NCI-H2029 treated with DMSO at 0.1 percent for 48 hours (cell line): ENCODE measurements around the gene CDKN3.
"Not testable (repeated sequence)": the region's sequence is repeated elsewhere in the genome, so short reads cannot be mapped to it uniquely, and the experiment has no call there.

Experiments
- DNase-seq: peaks from one replicate; lab custom pipeline; 2025; lab: John Stamatoyannopoulos, UW

The CDKN3 gene

DNA sequence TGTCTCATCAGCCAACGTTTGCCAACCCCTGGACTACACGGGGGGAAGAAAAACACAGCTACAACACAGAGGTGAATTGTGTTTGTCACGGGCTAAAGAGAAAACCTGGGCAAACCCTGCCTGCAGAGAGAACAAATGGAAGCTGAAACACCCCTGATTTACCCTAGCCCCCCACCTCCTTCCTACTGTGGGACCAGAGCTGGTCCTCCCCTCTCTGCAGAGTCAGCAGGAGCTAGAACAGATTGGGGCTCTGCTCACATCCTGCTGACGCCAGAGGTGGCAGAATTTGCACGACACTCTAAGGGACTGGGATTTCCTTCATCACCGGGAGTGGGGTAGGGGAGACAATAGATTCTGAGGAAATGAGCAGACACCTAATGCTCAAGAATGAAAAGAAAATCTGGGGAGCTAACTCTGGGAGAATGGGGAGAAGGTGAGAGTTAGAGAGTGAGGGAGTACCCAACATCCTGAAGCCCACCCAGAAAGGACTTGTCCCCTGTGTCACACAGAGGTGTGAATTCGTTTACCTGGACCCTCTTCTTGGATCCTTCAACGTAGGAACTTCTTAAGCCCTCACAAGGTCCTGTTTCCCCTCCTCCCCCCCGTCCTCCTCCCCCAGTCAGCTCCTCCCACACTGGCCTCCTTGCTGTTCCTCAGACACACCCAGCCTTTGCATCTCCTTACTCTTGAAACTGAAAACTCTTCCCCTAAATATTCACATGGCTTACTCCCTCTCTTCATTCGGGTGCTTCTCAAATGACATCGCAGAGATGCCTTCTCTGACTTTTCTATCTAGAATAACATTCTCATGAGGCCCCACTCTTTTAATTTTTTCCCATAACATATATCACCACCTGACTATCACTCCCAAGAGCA, 26.2 kb upstream of the CDKN3 start:
- no peak for DNase-seq

DNA sequence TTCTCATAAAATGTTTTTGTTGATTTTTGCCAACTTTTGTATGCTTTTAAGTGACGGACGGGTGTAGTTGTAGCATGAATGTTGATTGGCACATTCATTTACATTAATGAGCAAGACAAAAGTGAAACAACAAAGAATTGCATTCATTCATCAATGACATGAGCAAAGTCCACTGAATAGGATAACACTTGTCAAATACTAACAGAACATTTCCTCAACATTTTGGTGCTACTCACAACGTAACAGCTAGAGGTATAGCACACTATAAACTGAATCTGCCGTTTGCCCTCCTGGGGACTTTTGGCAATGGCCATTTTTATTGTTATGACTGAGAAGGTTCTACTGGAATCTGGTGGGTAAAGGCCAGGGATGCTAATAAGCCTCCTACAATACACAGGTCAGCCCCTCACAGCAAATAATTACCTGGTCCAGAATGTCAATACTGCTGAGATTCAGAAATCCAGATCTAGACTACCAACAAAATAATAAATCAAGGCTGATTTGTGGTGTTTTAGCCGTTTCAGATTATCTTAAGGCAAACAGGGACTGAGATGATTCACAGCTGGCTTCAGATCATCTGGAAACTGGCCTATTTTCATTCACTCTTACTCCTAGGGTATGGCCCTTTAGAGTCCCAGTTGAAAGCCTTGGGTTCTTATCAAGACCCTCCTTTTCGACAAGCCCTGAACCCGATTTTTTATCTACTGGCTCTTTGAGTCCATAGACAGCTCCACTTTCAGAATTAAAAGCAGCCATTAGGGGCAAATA, 22.5 kb upstream of the CDKN3 start:
- no peak for DNase-seq

DNA sequence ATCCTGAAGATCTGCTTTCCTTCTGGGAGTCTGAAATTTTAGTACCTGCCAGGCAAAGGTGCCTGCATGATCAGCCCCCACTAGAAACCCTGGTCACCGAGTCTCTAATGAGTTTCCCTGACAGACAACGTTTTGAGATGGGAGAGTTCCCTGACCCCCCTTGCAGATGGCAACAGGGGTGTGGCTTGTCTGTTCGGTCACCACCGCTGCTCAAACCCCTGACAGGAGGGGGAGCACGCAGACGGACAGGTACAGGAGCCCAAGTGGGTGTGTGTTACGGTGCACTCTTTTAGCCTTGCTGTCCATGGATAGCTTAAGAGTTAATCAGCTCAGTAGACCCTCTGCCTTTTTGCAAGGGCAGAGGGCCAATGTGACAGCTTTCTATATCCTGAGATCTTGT, 19.3 kb upstream of the CDKN3 start:
- no peak for DNase-seq

DNA sequence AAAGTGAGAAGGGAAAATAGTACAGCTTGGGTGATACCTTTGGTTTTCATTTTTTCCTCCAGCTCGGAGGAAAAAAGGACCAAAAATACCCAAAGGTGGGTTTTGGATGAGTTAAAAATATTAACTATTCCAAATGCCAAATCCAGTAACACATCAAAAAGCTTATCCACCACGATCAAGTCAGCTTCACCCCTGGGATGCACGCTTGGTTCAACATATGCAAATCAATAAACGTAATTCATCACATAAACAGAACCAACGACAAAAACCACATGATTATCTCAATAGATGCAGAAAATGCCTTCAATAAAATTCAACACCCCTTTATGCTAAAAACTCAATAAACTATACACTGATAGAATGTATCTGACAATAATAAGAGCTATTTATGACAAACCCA, 17.9 kb upstream of the CDKN3 start:
- not testable (repeated sequence) for DNase-seq

DNA sequence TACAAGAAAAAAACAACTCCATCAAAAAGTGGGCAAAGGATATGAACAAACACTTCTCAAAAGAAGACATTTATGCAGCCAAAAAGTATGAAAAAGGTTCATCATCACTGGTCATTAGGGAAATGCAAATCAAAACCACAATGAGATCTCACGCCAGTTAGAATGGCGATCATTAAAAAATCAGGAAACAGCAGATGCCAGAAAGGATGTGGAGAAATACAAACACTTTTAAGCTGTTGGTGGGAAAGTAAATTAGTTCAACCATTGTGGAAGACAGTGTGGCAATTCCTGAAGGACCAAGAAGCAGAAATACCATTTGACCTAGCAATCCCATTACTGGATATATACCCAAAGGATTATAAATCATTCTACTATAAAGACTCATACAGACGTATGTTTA, 16.2 kb upstream of the CDKN3 start:
- not testable (repeated sequence) for DNase-seq

- no peak for DNase-seq
Measured at GRCh38 chr14:54381821-54382220, 15.0 kb upstream of the CDKN3 start.

DNA sequence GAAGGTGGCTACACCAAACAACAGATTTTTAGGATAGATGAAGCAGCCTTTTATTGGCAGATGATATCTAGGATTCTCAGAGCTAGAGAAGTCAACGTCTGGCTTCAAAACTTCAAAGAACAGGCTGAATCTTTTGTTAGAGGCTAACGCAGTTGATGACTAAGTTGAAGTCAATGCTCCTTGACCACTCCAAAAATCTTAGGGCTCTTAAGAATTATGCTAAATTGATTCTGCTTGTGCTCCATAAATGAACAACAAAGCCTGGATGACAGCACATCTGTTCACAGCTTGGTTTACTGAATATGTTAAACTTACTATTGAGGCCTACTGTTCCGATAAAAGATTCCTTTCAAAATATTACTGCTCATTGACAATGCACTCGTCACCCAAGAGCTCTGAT, 13.0 kb upstream of the CDKN3 start:
- no peak for DNase-seq

DNA sequence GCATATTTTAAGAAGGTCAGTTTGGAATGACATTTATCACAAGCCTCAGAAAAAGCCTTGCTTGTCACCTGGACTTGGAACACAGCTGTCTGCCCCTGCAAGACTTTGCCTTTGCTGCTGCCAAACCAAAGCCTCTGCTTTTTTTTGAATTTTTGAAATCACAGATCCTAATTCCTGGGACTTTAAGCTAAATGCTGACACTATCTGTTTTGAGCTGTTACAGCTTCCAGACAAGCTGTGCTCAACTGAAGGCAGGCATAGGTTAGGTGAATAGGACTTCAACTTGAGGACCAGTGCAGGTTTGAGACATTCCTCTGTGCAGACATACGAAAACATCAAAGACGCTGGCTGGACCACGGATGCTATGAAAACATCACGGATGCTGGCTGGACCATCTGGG, 11.3 kb upstream of the CDKN3 start:
- no peak for DNase-seq

DNA sequence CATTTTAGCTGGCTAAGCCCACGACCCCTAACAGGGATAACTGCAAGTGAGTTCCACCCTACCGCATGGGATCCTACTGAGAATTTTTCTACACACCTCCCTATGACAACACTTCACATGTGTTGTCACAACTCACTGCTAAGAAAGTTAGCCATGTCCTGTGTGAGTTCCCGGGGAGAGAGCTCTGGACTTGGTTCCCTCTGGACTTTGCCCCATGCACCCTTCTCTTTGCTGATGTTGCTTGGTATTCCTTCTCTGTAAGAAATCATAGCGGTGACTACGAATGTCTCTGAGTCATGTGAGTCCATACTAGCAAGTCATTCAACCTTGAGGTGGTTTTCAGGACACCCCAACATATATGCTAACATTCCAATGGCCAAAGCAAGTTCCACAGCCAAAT, 9.5 kb upstream of the CDKN3 start:
- DNase-seq = no peak

- DNase-seq = no peak
Measured at GRCh38 chr14:54392131-54392859, 4.5 kb upstream of the CDKN3 start.

DNA sequence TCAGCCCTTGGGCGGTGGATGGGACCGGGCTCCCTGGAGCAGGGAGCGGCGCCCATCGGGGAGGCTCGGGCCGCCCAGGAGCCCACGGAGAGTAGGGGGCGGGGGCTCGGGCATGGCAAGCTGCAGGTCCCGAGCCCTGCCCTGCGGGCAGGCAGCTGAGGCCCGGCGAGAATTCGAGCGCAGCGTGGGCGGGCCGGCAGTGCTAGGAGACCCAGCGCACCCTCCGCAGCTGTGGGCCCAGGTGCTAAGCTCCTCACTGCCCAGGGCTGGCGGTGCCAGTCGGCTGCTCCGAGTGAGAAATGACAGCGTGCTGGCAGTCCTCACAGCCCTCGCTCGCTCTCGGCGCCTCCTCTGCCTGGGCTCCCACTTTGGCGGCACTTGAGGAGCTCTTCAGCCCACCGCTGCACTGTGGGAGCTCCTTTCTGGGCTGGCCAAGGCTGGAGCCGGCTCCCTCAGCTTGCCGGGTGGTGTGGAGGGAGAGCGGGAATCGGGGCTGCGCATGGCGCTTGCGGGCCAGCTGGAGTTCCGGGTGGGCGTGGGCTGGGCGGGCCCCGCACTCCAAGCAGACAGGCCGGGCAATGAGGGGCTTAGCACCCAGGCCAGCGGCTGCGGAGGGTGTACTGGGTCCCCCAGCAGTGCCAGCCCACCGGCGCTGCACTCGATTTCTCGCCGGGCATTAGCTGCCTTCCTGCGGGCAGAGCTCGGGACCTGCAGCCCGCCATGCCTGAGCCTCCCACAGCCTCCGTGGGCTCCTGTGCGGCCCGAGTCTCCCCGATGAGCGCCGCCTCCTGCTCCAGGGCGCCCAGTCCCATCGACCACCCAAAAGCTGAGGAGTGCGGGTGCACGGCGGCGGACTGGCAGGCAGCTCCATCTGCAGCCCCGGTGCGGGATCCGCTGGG, 3.6 kb upstream of the CDKN3 start:
- not testable (repeated sequence) for DNase-seq

GRCh38 chr14:54394596-54394995, 2.2 kb upstream of the CDKN3 start:
- no peak for DNase-seq

GRCh38 chr14:54395284-54395683, 1.5 kb upstream of the CDKN3 start:
- DNase-seq = no peak

DNA sequence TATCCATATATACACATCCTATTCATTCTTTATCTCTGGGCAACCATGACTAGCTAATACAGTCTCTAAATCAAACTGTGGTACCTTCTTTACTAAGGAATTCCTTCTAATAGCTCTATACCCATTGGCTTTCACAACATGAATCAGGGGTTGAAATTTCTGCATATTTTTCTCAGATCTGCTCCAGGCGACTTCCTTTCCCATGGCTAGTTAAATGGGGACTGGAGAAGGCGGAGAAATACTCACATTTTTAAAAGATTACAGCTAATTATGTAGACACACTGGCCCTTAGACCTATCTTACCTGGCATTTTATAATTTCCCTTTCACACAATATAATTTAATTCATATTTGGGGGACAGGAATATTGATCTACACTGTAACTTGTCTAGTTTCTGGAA, 1.1 kb upstream of the CDKN3 start:
- DNase-seq = no peak

- no peak for DNase-seq
Measured at GRCh38 chr14:54396183-54396492, 669 bp upstream of the CDKN3 start.

GRCh38 chr14:54399560-54399959, 2.8 kb downstream of the CDKN3 start:
- DNase-seq = no peak

DNA sequence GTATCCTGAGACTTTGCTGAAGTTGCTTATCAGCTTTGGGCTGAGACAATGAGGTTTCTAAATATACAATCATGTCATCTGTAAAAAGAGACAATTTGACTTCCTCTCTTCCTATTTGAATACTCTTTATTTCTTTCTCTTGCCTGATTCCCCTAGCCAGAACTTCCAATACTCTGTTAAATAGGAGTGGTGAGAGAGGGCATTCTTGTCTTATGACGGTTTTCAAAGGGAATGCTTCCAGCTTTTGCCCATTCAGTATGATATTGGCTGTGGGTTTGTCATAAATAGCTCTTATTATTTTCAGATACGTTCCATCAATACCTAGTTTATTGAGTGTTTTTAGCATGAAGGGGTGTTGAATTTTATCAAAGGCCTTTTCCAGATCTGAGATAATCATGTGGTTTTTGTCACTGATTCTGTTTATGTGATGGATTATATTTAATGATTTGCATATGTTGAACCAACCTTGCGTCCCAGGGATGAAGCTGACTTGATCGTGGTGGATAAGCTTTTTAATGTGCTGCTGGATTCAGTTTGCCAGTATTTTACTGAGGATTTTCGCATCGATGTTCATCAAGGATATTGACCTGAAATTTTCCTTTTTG, 6.7 kb downstream of the CDKN3 start:
- not testable (repeated sequence) for DNase-seq

- DNase-seq = no peak
Measured at GRCh38 chr14:54410215-54410614, 13.4 kb downstream of the CDKN3 start.

- no peak for DNase-seq
Measured at GRCh38 chr14:54411371-54411770, 14.6 kb downstream of the CDKN3 start.

GRCh38 chr14:54420478-54421142, 23.8 kb downstream of the CDKN3 start:
- peak; percentile 27 for DNase-seq

DNA sequence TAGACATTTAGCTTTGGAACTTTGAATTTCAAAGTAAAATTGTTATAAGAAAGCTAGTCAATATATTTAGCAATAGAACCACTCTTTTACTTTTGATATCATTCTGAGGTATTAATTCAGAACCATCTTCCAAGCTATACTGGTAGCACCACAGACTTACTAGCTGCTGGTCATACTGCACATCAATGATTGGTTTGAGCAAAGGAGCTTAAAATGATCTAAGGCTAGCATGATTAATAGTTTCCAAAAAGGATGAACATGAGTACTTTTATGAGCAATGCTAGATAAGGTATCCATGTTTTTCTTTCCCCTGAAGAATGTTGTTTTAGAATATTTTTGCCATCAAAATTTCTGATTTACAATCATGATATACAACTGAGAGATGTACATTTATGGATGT, 27.2 kb downstream of the CDKN3 start:
- no peak for DNase-seq
